NT2/D1 (cell line): Measurements from ENCODE around the gene MKRN2OS.

ENCODE experiments used
- SUZ12 ChIP-seq: IDR thresholded peaks from 2 replicates; pipeline ENCODE4 v1.6.1; 2011; ENCODE audit not compliant: insufficient read length, insufficient read depth; ENCODE audit errors: extremely low read depth
- ZNF274 ChIP-seq: IDR thresholded peaks from 2 replicates; pipeline ENCODE4 v1.6.1; 2011; ENCODE audit warnings: mild to moderate bottlenecking, low read depth, low read length

GRCh38 chr3:12562451-12562850 lies 17.2 kb upstream of the MKRN2OS start:
- TF ChIP-seq ZNF274, result no peak
- no peak for TF ChIP-seq SUZ12
